GM21786 (cell line): ENCODE data around the gene TANC1.
A peak's percentile ranks its signal among the peaks of the same experiment; 100 is the strongest.

Experiments used
- ATAC-seq: cut with Tn5 transposase; IDR thresholded peaks from one replicate; pipeline ENCODE4 v1.9.1; 2021; ENCODE audit not compliant: unreplicated experiment

The TANC1 gene

DNA sequence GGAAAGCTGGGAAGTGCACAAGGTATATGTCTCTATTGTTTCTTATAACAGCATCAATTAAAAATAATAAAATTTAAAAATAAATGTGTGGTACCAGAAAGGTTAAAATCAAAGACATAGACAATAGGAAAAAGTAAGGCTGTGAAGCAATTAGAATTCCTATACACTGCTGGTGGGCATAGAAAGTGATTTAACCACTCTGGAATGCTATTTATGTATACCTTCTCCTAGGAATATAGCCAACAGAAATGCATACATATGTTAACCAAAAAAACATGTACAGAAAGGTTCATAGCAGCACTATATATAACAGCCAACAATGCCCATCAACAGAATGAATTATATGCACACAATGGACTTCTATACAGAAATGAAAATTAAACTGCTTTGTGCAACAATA is 275.1 kb downstream of the TANC1 start:
- ATAC-seq: no peak

GRCh38 chr2:159246325-159246988 is 278.0 kb downstream of the TANC1 start:
- ATAC-seq: no peak

GRCh38 chr2:159249990-159250715 is 281.7 kb downstream of the TANC1 start:
- ATAC-seq: peak; percentile 79

GRCh38 chr2:159251296-159252173 is 283.1 kb downstream of the TANC1 start:
- no peak for ATAC-seq

GRCh38 chr2:159252905-159253304 is 284.5 kb downstream of the TANC1 start:
- ATAC-seq: no peak

DNA sequence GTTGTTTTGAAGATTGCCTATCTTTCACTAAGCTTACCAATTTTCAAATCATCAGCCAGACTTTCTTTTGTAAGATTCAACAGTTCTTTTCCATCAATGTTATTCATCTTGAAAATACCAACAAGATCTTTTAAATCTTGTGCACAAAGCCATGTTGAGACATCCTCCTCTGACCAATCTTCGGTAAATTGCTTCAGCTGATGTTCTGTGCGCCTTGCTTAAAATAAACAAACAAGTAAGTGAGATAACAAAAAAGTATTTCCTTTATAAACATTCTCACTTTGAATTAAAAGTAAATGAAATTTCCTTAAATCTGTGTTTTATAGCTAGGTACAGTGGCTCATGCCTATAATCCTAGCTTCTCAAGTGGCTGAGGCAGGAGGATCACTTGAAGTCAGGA is 287.7 kb downstream of the TANC1 start:
- no peak for ATAC-seq

- ATAC-seq: no peak
Observed at GRCh38 chr2:159262226-159262625, 293.8 kb downstream of the TANC1 start.

- ATAC-seq: no peak
Observed at GRCh38 chr2:159262904-159263303, 294.5 kb downstream of the TANC1 start.

DNA sequence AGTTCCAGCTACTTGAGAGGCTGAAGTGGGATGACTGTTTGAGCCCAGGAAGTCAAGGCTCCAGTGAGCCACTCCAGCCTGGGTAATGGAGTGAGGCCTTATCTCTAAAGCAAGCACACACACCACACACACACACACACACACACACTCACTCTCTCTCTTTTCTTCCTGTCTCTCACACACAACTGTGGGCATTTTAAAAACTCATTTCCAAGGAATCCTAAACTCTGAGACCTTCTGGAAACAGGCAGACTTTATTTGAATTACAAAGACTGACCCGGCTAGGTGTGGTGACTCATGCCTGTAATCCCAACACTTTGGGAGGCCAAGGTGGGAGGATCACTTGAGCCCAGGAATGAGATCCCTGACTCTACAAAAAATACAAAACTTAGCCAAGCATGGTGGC is 296.7 kb downstream of the TANC1 start:
- no peak for ATAC-seq

- ATAC-seq: no peak
Observed at GRCh38 chr2:159266554-159266953, 298.1 kb downstream of the TANC1 start.

DNA sequence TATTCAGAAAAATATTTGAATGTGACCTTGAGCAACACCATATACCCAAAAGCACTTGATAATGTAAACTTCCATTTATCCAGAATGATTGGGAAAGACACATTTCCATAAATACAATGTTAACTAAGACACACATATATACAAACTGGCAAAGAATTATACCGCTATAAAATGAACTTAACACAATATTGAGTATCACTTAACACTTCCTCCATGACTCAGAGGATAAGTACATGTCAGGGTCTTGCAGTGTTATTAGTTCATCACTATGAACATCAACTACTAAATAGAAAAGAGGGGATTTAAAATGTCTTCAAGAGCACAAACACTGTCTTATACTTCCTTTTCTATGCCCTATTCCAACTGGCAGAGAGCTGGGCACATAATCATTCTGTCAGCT is 299.5 kb downstream of the TANC1 start:
- ATAC-seq: no peak

- no peak for ATAC-seq
Observed at GRCh38 chr2:159270744-159271379, 302.4 kb downstream of the TANC1 start.

DNA sequence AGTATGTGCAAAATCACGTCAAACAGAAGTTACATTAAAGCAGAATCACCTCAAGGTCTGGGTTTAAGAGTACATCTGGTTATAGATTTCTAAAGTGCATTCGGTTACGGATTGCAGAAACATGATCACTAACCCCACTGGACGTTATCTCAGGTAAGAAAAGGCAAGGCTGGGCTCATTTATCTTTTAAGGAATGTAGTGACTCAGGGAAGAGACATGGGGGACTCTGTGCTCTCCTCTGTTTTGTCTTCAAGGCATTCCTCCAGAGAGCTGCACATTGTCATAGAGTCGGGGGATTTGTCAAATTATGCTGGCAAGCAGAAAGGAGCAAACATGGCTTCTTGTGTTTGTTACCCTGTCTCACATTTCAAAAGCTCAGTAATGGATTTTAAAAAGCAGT is 303.7 kb downstream of the TANC1 start:
- ATAC-seq: no peak

GRCh38 chr2:159275111-159275510 is 306.7 kb downstream of the TANC1 start:
- ATAC-seq: no peak

- no peak for ATAC-seq
Observed at GRCh38 chr2:159279700-159280099, 311.3 kb downstream of the TANC1 start.

DNA sequence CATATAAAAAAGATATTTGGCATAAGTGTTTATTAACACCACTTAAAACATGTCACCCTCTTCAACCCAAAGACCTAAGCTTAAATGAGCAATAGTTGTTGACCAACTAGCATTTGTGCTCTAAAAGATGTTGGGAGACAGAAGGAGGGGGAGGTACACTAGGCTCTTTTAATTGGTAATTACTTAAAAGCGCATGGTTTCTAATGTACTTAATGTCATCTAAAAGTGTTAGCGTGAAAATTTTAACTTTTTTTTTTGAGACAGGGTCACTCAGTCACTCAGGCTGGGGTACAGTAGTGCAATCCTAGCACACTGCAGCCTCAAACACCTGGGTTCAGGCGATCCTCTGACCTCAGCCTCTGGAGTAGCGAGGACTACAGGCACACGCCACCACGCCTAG is 312.6 kb downstream of the TANC1 start:
- no peak for ATAC-seq
